GM23338 (cell line): ENCODE measurements around the gene CLSTN2. TPM values are rescaled to one million over a fixed set of nuclear protein-coding genes. Genes with fewer than 3 reads are reported as not detected.
A peak's percentile ranks its signal among the peaks of the same experiment; 100 is the strongest.

ENCODE experiments used
- ATAC-seq: fragments of 200-7000 bp; cut with Tn5 transposase; 3 replicates; pipeline ENCODE4 v1.9.1; 2020
- DNase-seq: peaks from one replicate; pipeline ENCODE4 v3.0.0-alpha.2; 2015; ENCODE audit warnings: low spot score
- H2AFZ ChIP-seq: fragments of 200-600 bp; sonication (generic); 2 replicates; pipeline ENCODE4 v1.8.0; 2016; ENCODE audit warnings: antibody characterized with exemption, mild to moderate bottlenecking, moderate library complexity
- H3F3A ChIP-seq: fragments of 200-600 bp; sonication (generic); replicated peaks from 2 replicates; pipeline ENCODE4 v1.8.0; 2017; ENCODE audit warnings: antibody characterized with exemption, mixed run types, low read depth
- H3K27ac ChIP-seq: fragments of 200-600 bp; sonication (generic); 2 replicates; pipeline ENCODE4 v1.6.1; 2016; ENCODE audit warnings: low read depth
- H3K27me3 ChIP-seq: fragments of 200-600 bp; sonication (generic); 2 replicates; pipeline ENCODE4 v1.8.0; 2016; ENCODE audit warnings: mild to moderate bottlenecking, mixed run types, moderate library complexity; ENCODE audit not compliant: insufficient read depth
- H3K36me3 ChIP-seq: fragments of 200-600 bp; sonication (generic); 2 replicates; pipeline ENCODE4 v1.8.0; 2016; ENCODE audit warnings: mild to moderate bottlenecking; ENCODE audit not compliant: insufficient read depth
- H3K4me1 ChIP-seq: fragments of 200-600 bp; sonication (generic); 2 replicates; pipeline ENCODE4 v1.8.0; 2016; ENCODE audit warnings: mild to moderate bottlenecking, moderate library complexity; ENCODE audit not compliant: insufficient read depth
- H3K4me2 ChIP-seq: fragments of 200-600 bp; sonication (generic); 2 replicates; pipeline ENCODE4 v1.7.1; 2017; ENCODE audit warnings: mixed run types
- H3K4me3 ChIP-seq: fragments of 200-600 bp; sonication (generic); 2 replicates; pipeline ENCODE4 v1.6.1; 2016; ENCODE audit warnings: mixed run types
- H3K79me2 ChIP-seq: fragments of 200-600 bp; sonication (generic); replicated peaks from 2 replicates; pipeline ENCODE4 v1.8.0; 2017; ENCODE audit warnings: mild to moderate bottlenecking; ENCODE audit not compliant: insufficient read depth
- H3K9me2 ChIP-seq: fragments of 200-600 bp; sonication (generic); 2 replicates; pipeline ENCODE4 v1.8.0; 2017; ENCODE audit not compliant: insufficient read depth
- H4K20me1 ChIP-seq: fragments of 200-600 bp; sonication (generic); replicated peaks from 2 replicates; pipeline ENCODE4 v1.8.0; 2017; ENCODE audit warnings: mild to moderate bottlenecking; ENCODE audit not compliant: insufficient read depth
- H3K27ac Mint-ChIP-seq: 2 replicates; pipeline ENCODE4 v1.8.0; 2020; ENCODE audit warnings: inconsistent platforms, mild to moderate bottlenecking, moderate library complexity, mixed read lengths
- H3K27me3 Mint-ChIP-seq: 3 replicates; pipeline ENCODE4 v1.8.0; 2022; ENCODE audit warnings: low read depth, mild to moderate bottlenecking, moderate library complexity, mixed read lengths, inconsistent platforms; ENCODE audit not compliant: insufficient read depth, poor library complexity
- H3K36me3 Mint-ChIP-seq: 3 replicates; pipeline ENCODE4 v1.8.0; 2021; ENCODE audit warnings: low read depth, mild to moderate bottlenecking, inconsistent platforms, moderate library complexity, mixed read lengths
- H3K4me1 Mint-ChIP-seq: 3 replicates; pipeline ENCODE4 v1.8.0; 2020; ENCODE audit warnings: mild to moderate bottlenecking, inconsistent platforms, mixed read lengths
- H3K4me3 Mint-ChIP-seq: 3 replicates; pipeline ENCODE4 v1.8.0; 2021; ENCODE audit warnings: moderate library complexity, mild to moderate bottlenecking, inconsistent platforms, mixed read lengths
- H3K9me3 Mint-ChIP-seq: 3 replicates; pipeline ENCODE4 v1.8.0; 2020; ENCODE audit warnings: moderate library complexity, mild to moderate bottlenecking, inconsistent platforms, mixed read lengths
- CREB1 ChIP-seq: fragments of 250-450 bp; sonication (Bioruptor Pico); IDR thresholded peaks from 2 replicates; pipeline ENCODE4 v1.5.0; 2020; ENCODE audit warnings: low read depth, mild to moderate bottlenecking, moderate library complexity
- CTCF ChIP-seq, 2 experiments: fragments of 200-600 bp in 1 of 2; sonication (generic) in 1 of 2; conservative IDR thresholded peaks; 2 replicates each; pipeline versions ENCODE4 v1.5.1 to v1.6.1; 2016 to 2017; ENCODE audit warnings: antibody characterized with exemption in 2 of 2, low read depth in 2 of 2, mild to moderate bottlenecking in 2 of 2, moderate library complexity in 1 of 2
- ETS1 ChIP-seq: IDR thresholded peaks from 2 replicates; pipeline ENCODE4 v1.6.1; 2016; ENCODE audit warnings: antibody characterized with exemption
- EZH2 ChIP-seq: fragments of 200-600 bp; sonication (generic); IDR thresholded peaks from one replicate; pipeline ENCODE4 v1.8.0; 2017; ENCODE audit warnings: antibody characterized with exemption, mild to moderate bottlenecking, low read depth; ENCODE audit not compliant: unreplicated experiment
- EZH2phosphoT487 ChIP-seq: fragments of 200-600 bp; sonication (generic); IDR thresholded peaks from one replicate; pipeline ENCODE4 v1.8.1; 2018; ENCODE audit warnings: antibody characterized with exemption; ENCODE audit not compliant: unreplicated experiment
- JUNB ChIP-seq: IDR thresholded peaks from one replicate; pipeline ENCODE4 v1.6.1; 2016; ENCODE audit warnings: antibody characterized with exemption; ENCODE audit not compliant: unreplicated experiment
- NANOG ChIP-seq: IDR thresholded peaks from 2 replicates; pipeline ENCODE4 v1.6.1; 2016; ENCODE audit warnings: antibody characterized with exemption, borderline replicate concordance
- POLR2AphosphoS5 ChIP-seq: IDR thresholded peaks from 2 replicates; pipeline ENCODE4 v1.6.1; 2016; ENCODE audit warnings: antibody characterized with exemption, low read depth
- REST ChIP-seq: IDR thresholded peaks from one replicate; pipeline ENCODE4 v1.6.1; 2018; ENCODE audit warnings: antibody characterized with exemption; ENCODE audit not compliant: unreplicated experiment
- STAT1 ChIP-seq: IDR thresholded peaks from one replicate; pipeline ENCODE4 v1.6.1; 2016; ENCODE audit warnings: antibody characterized with exemption; ENCODE audit not compliant: unreplicated experiment
- ZNF114 ChIP-seq: fragments of 250-450 bp; sonication (Bioruptor Pico); IDR thresholded peaks from 2 replicates; pipeline ENCODE4 v1.5.0; 2020; ENCODE audit warnings: mild to moderate bottlenecking, moderate library complexity
- ZNF331 ChIP-seq: fragments of 250-450 bp; sonication (Bioruptor Pico); IDR thresholded peaks from 2 replicates; pipeline ENCODE4 v1.5.0; 2020; ENCODE audit warnings: low read depth, mild to moderate bottlenecking, moderate library complexity
- ZNF462 ChIP-seq: fragments of 250-450 bp; sonication (Bioruptor Pico); IDR thresholded peaks from 2 replicates; pipeline ENCODE4 v1.5.0; 2020; ENCODE audit warnings: mild to moderate bottlenecking, moderate library complexity
- polyA plus RNA-seq: library from polyadenylated mRNA; unstranded; fragments of >200 nt; fragmentation: Nextera tagmentation; extraction: Ambion mirVana; gene quantifications from 2 replicates; pipeline ENCODE4 v1.2.1, GENCODE V29; 2016
- total RNA-seq: library from RNA; depleted of rRNA; stranded (reverse); fragments of >200 nt; shearing (Covaris generic); gene quantifications from 2 replicates; pipeline ENCODE4 v1.2.3, GENCODE V29; 2014

The CLSTN2 gene
- total and polyA plus RNA-seq, 2 experiments from 2014 or later: 0.11 to 0.83 TPM

- Mint-ChIP-seq H3K27ac (no peak overlapping the region; the same call in 1 of the 2 replicates), H3K9me3 (no peaks in the 10 kb centered on the region), H3K4me1 (peaks cover 2% of the 10 kb centered on the region; the same call in 1 of the 3 replicates), H3K36me3 (no peaks in the 10 kb centered on the region; the same call in 2 of the 3 replicates), H3K27me3 (peaks cover 4% of the 10 kb centered on the region), H3K4me3 (no peak overlapping the region)
- no peak for DNase-seq
- H3K9me2 ChIP-seq: peaks cover 9% of the 10 kb centered on the region; the same call in 1 of the 2 replicates
- no peak overlapping the region for H3K4me3 ChIP-seq
- H4K20me1 ChIP-seq: no peaks in the 10 kb centered on the region
- no peaks in the 10 kb centered on the region for H3K27me3 ChIP-seq
- no peak for TF ChIP-seq REST
- no peak for TF ChIP-seq JUNB
- no peak for TF ChIP-seq EZH2
- no peak for TF ChIP-seq POLR2AphosphoS5
- TF ChIP-seq CREB1 (CRISPR knock-in tag): no peak
- TF ChIP-seq STAT1: no peak
- TF ChIP-seq ZNF331 (CRISPR knock-in tag): no peak
- no peak for TF ChIP-seq CTCF (conservative IDR thresholded peaks at IDR 0.05; ENCODE audit: low read depth in 2 of 2)
- no peak for TF ChIP-seq ZNF114 (CRISPR knock-in tag)
- TF ChIP-seq ZNF462: no peak
- TF ChIP-seq EZH2phosphoT487: no peak
- TF ChIP-seq ETS1: no peak
- no peak for TF ChIP-seq NANOG
- no peak overlapping the region for H3K27ac ChIP-seq
- H3K4me1 ChIP-seq: no peaks in the 10 kb centered on the region
- no peak overlapping the region for H2AFZ ChIP-seq
- ATAC-seq: peak; percentile 63
- H3K36me3 ChIP-seq: no peaks in the 10 kb centered on the region
- no peak overlapping the region for H3K4me2 ChIP-seq
- no peaks in the 10 kb centered on the region for H3K79me2 ChIP-seq
- no peaks in the 10 kb centered on the region for H3F3A ChIP-seq
Measured at GRCh38 chr3:140022066-140022770, 87.2 kb downstream of the CLSTN2 start.
